Heart left ventricle (tissue), 13 donors: Measurements from ENCODE around the gene CCL7.

Source experiments
- POLR2A ChIP-seq, 2 donors: fragments of 450-650 bp; IDR thresholded peaks; one replicate each; pipeline ENCODE4 v1.6.1; 2017; ENCODE audit warnings: antibody characterized with exemption in 2 of 2, mild to moderate bottlenecking in 2 of 2, moderate library complexity in 2 of 2
- TF ChIP-seq, protein P1 (sequence below), 12 donors: fragments of 200-600 bp; sonication (generic) in 4 of 12; IDR thresholded peaks; one replicate each; pipeline versions ENCODE4 v1.5.0 to v1.8.0; 2018 to 2022; ENCODE audit warnings: antibody characterized with exemption in 12 of 12, mild to moderate bottlenecking in 5 of 12
- donor health status: ischemic (EF 13 %, LVEDD 7.1; RV severe dilation, severe dysfunction).
- donor health status: DM: no; HTN: yes; CAD: no.
- donor health status: DM: no; HTN: no; CAD: no.
- donor health status: ischemic (EF 25% LVEDD 6.9; RV normal size, moderate dysfunction).
- donor health status: ischemic (EF 25% LVEDD 5.7; RV mildly dilated, moderate dysfunction).
- donor health status: ischemic (EF 35%, LVEDD 5.7; RV mildly dilated, moderate dysfunction).
- donor health status: nonischemic (EF 11% LVEDD 7.7; RV severe dilation, severe dysfunction).
- donor health status: DM: yes; HTN: yes; CAD: no.
- donor health status: PGD.
- donor health status: ischemic (EF 29% LVEDD 5.4; RV normal size, mild dysfunction).
- donor health status: nonischemic (EF 23%, LVEDD 6.1; RV moderate dilation, normal function).

DNA sequence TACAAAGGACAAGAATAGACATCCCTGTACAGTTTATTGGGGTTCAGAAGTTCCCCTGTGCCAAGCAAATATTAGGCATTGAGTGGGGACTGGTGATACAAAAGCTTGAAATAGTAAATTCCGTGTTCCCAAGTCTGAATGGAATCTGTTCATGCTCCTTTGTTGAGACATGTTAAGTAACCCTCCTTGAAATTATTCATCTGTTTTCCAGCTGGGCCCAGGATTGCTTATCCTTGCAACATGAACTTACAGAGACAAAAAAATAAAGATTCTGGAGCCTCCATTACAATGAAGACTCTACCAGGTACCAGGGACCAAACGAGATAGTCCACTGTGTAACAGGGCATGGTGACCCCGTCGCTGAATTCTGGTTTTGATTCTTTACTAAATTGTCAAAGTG is 43.1 kb downstream of the CCL7 start:
- no peak for TF ChIP-seq POLR2A (IDR thresholded peaks at IDR 0.05)
- TF ChIP-seq, protein P1, sequence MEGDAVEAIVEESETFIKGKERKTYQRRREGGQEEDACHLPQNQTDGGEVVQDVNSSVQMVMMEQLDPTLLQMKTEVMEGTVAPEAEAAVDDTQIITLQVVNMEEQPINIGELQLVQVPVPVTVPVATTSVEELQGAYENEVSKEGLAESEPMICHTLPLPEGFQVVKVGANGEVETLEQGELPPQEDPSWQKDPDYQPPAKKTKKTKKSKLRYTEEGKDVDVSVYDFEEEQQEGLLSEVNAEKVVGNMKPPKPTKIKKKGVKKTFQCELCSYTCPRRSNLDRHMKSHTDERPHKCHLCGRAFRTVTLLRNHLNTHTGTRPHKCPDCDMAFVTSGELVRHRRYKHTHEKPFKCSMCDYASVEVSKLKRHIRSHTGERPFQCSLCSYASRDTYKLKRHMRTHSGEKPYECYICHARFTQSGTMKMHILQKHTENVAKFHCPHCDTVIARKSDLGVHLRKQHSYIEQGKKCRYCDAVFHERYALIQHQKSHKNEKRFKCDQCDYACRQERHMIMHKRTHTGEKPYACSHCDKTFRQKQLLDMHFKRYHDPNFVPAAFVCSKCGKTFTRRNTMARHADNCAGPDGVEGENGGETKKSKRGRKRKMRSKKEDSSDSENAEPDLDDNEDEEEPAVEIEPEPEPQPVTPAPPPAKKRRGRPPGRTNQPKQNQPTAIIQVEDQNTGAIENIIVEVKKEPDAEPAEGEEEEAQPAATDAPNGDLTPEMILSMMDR (IDR thresholded peaks at IDR 0.05): no peak
